Ascending aorta (tissue), 2 donors: ENCODE measurements around the gene RIN3. TPM values are rescaled to one million over a fixed set of nuclear protein-coding genes. Genes with fewer than 3 reads are reported as not detected.

Source experiments
- DNase-seq, 2 donors: peaks; one replicate each; pipeline ENCODE4 v3.0.0-alpha.2; 2019; ENCODE audit warnings: low spot score in 2 of 2
- H3K27ac ChIP-seq, 2 donors: fragments of 200-600 bp; sonication (generic); one replicate each; pipeline ENCODE4 v1.5.1; 2016 to 2017; ENCODE audit warnings: mild to moderate bottlenecking in 1 of 2
- H3K27me3 ChIP-seq: fragments of 200-600 bp; sonication (generic); one replicate; pipeline ENCODE4 v1.5.1; 2017
- H3K36me3 ChIP-seq, 2 donors: fragments of 200-600 bp; sonication (generic); one replicate each; pipeline ENCODE4 v1.5.1; 2016
- H3K4me1 ChIP-seq, 2 donors: fragments of 200-600 bp; sonication (generic); one replicate each; pipeline ENCODE4 v1.5.1; 2016 to 2017; ENCODE audit warnings: mild to moderate bottlenecking in 1 of 2
- H3K4me3 ChIP-seq, 2 donors: fragments of 200-600 bp; sonication (generic); one replicate each; pipeline ENCODE4 v1.5.1; 2016 to 2017; ENCODE audit warnings: mild to moderate bottlenecking in 1 of 2
- H3K9me3 ChIP-seq, 2 donors: fragments of 200-600 bp; sonication (generic); one replicate each; pipeline ENCODE4 v1.5.1; 2016
- CTCF ChIP-seq, 3 experiments: fragments of 200-600 bp in 2 of 3; fragments of 450-650 bp in 1 of 3; sonication (generic) in 2 of 3; IDR thresholded peaks; one replicate each; pipeline ENCODE4 v1.5.1; 2016 to 2019; ENCODE audit warnings: antibody characterized with exemption in 3 of 3, mild to moderate bottlenecking in 1 of 3, moderate library complexity in 1 of 3
- intact Hi-C: fragments of 100-400 bp; cut with DNase I; formaldehyde crosslinking; loops from one replicate; pipeline ENCODE4 v1.15.1; 2023
- total RNA-seq: library from RNA; depleted of rRNA; stranded (reverse); fragments of >200 nt; gene quantifications from one replicate; pipeline ENCODE4 v1.1.0, GENCODE V29; 2016

Gene RIN3
- total RNA-seq, 1 donor from 2014 or later, result 30.3 TPM

- H3K4me3 ChIP-seq, result no peak overlapping the region
- H3K4me1 ChIP-seq, result peaks cover 21 to 29% of the 10 kb centered on the region in 2 donors
- intact Hi-C loops, result no loop called here
- H3K9me3 ChIP-seq, result no peaks in the 10 kb centered on the region
- peaks cover 15 to 24% of the 10 kb centered on the region in 2 donors for H3K36me3 ChIP-seq
- H3K27me3 ChIP-seq, result no peaks in the 10 kb centered on the region
- peak overlapping the region; percentile 20 to 97 for H3K27ac ChIP-seq
- TF ChIP-seq CTCF (IDR thresholded peaks at IDR 0.05), result no peak
- no peak for DNase-seq
Observed at GRCh38 chr14:92644171-92644969, 130.8 kb downstream of the RIN3 start.

- Histone ChIP-seq H3K36me3 (peaks cover 15 to 24% of the 10 kb centered on the region in 2 donors), H3K4me1 (peaks cover 21 to 35% of the 10 kb centered on the region in 2 donors), H3K27ac (peak overlapping the region; percentile 20 to 97), H3K4me3 (no peak overlapping the region), H3K9me3 (no peaks in the 10 kb centered on the region), H3K27me3 (no peaks in the 10 kb centered on the region)
- intact Hi-C loops, result no loop called here
- DNase-seq, result no peak
- TF ChIP-seq CTCF (IDR thresholded peaks at IDR 0.05), result no peak
Observed at GRCh38 chr14:92644970-92645515, 131.5 kb downstream of the RIN3 start.

- no peak for DNase-seq
- no peak for TF ChIP-seq CTCF (IDR thresholded peaks at IDR 0.05)
- Histone ChIP-seq H3K9me3 (no peaks in the 10 kb centered on the region), H3K36me3 (peaks cover 15 to 23% of the 10 kb centered on the region in 2 donors), H3K4me1 (peaks cover 28 to 44% of the 10 kb centered on the region in 2 donors), H3K27me3 (no peaks in the 10 kb centered on the region), H3K27ac (peak overlapping the region; percentile 97), H3K4me3 (no peak overlapping the region)
- intact Hi-C loops, result loop anchor here (2.0 kb wide), 2 partner anchors 43 to 59 kb away; no protein-coding TSS in a partner anchor
Observed at GRCh38 chr14:92645841-92646478, 132.4 kb downstream of the RIN3 start.

GRCh38 chr14:92646952-92647796 lies 133.6 kb downstream of the RIN3 start:
- Histone ChIP-seq H3K27me3 (no peaks in the 10 kb centered on the region), H3K4me1 (peaks cover 28 to 44% of the 10 kb centered on the region in 2 donors), H3K36me3 (peaks cover 8 to 16% of the 10 kb centered on the region in 2 donors), H3K4me3 (no peak overlapping the region), H3K9me3 (no peaks in the 10 kb centered on the region), H3K27ac (peak overlapping the region; percentile 97)
- TF ChIP-seq CTCF (IDR thresholded peaks at IDR 0.05), result no peak
- intact Hi-C loops, result loop anchor here (2.0 kb wide), 2 partner anchors 44 to 60 kb away; no protein-coding TSS in a partner anchor
- DNase-seq, result peak in 1 of 2 donors; percentile 88

GRCh38 chr14:92647797-92648279 lies 134.3 kb downstream of the RIN3 start:
- TF ChIP-seq CTCF (IDR thresholded peaks at IDR 0.05), result no peak
- Histone ChIP-seq H3K4me3 (no peak overlapping the region), H3K27ac (peak overlapping the region; percentile 97), H3K36me3 (peaks cover 10 to 16% of the 10 kb centered on the region in 2 donors), H3K9me3 (no peaks in the 10 kb centered on the region), H3K4me1 (peaks cover 28 to 44% of the 10 kb centered on the region in 2 donors), H3K27me3 (no peaks in the 10 kb centered on the region)
- intact Hi-C loops, result loop anchor here (2.0 kb wide), 3 partner anchors 45 to 133 kb away; no protein-coding TSS in a partner anchor
- DNase-seq, result no peak
